Activated CD8-positive, alpha-beta memory T cell treated with anti-CD3 and anti-CD28 coated beads, Interleukin-2, amount 50 U/mL, for 48 hours (primary cell): ENCODE measurements around the gene BMP15.

ENCODE experiments used
- DNase-seq: peaks from one replicate; pipeline ENCODE4 v3.0.0-alpha.2; 2020

Gene BMP15

GRCh38 chrX:50910685-50911176 is at the start of gene BMP15:
Gene BMP15 (plus strand): TSS chrX:50910735. CDS start chrX:50910784, 49 bp downstream.
- no peak for DNase-seq

GRCh38 chrX:50863471-50863870 is 47.1 kb upstream of the BMP15 start:
- DNase-seq = no peak

GRCh38 chrX:50865311-50865710 is 45.2 kb upstream of the BMP15 start:
- no peak for DNase-seq

- no peak for DNase-seq
These were observed 38.5 kb upstream of the BMP15 start for GRCh38 chrX:50871922-50872453.

DNA sequence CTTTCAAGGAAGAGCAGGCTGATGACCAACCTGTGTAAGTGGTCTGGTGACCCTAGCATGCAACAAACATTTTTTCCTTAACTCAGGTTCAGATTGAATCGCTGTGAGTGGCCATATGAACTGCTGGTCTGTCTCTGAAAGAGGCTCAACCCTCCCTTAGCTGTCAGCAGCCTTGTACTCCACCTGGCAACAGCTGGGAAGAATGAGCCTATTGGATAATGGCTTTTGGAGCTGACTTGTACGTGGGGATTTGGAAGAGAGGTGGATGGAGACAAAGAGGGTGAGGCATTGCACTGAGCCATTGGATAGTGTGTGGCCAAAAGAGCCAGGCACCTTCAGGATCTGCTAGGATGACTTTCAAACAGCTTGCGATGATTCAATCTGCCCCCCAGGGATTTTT is 35.7 kb upstream of the BMP15 start:
- no peak for DNase-seq

- no peak for DNase-seq
These were observed 34.0 kb upstream of the BMP15 start for GRCh38 chrX:50876551-50876950.

DNA sequence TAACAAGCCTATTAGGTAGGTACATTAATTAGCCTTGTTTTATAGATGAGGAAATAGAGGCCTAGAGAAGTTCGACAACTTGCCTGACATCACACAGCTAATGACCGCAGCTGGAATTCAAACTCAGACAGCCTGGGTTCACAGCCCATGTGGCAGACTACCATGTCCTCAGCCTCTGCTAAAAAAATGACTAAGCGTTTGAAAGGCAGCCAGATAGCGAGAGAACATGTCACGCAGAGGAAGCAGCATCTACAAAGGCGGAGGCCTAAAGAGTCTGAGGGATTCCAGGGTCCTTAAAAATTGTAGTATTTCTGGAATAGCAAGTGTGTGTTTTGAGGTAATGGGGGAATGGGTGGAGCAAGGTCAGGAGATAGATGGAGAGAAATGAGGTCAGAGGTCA is 33.2 kb upstream of the BMP15 start:
- no peak for DNase-seq

GRCh38 chrX:50881028-50881427 is 29.5 kb upstream of the BMP15 start:
- DNase-seq = no peak

DNA sequence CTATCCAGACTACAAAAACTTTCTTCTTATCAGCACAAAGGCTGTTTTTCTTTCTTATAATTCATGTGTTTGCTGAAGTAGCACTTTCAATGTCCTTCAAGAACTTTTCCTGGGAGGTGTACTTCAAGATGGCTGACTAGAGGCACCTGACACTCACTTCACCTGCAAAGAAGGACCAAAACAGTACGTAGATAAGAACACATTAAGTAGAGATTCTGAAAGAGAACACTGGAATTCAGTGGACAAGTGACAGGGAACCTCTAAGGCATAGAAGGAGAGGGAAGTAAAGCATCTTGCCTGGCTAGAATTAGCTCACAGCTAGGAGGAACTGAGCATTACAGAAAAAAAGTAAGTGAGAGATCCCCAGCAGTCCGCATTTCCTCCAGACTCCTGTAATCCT is 21.7 kb upstream of the BMP15 start:
- no peak for DNase-seq

DNA sequence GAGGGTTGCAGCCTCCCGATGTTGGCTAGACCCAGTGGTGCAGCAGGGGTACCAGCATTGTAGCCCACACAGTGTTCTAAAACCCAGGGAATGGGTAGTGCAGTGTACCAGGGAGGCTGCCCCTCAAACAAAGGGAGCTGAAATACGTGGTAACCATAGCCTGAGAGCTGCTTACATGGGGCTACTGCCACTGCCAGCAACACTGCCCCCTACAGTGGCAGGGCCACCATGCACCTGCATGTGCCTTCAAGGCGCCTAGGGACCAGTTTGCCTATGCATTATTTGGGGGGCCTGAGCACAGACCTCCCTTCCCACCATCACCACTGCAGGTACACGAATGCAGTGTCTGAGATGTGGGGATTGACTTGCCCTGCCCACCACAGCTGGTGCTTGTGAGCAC is 21.0 kb upstream of the BMP15 start:
- no peak for DNase-seq

- no peak for DNase-seq
These were observed 17.5 kb upstream of the BMP15 start for GRCh38 chrX:50893047-50893446.

DNA sequence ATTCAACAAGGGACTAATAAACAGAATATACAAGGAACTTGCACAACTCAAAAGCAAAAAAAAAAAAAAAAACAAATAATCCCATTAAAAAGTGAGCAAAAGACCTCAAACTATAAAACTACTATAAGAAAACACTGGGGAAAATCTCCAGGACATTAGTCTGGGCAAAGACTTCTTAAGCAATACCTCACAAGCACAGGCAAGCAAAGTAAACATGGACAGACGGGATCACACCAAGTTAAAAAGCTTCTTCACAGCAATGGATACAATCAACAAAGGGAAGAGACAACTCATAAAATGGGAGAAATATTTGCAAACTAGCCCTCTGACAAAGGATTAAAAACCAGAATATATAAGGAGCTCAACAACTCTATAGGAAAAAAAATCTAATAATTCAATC is 17.1 kb upstream of the BMP15 start:
- no peak for DNase-seq

DNA sequence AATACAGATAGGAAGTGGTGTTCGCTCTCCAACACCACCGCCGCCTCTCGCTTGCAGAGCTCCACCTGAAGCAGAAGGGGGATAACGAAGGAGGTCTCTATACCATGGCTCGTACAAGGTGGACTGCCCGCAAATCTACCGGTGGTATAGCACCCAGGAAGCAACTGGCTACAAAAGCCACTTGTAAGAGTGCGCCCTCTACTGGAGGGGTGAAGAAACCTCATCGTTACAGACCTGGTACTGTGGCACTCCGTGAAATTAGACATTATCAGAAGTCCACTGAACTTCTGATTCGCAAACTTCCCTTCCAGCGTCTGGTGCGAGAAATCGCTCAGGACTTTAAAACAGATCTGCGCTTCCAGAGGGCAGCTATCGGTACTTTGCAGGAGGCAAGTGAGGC is 5.2 kb upstream of the BMP15 start:
- no peak for DNase-seq

DNA sequence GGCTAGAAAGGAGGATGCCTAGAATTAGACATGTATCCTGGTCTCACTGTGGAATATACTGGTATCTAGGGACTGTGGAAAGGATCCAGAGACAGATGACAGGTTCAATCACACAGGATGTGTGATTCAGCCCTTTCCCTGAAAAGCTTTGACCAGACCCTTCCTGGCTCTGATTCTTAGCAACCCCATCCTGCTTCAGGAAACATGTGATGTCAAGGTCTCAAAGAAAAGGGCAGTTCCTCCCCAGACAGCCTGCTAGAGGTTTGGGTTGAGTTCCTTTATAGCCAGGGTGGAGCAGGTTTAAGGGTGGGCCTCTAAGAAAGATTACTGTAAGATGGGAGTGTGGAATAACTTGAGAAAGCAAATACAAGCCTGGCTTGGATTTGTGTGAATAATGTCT is 3.0 kb downstream of the BMP15 start:
- no peak for DNase-seq

- no peak for DNase-seq
These were observed 9.6 kb downstream of the BMP15 start for GRCh38 chrX:50920132-50920531.

GRCh38 chrX:50927127-50927526 is 16.6 kb downstream of the BMP15 start:
- no peak for DNase-seq

- peak; percentile 40 for DNase-seq
These were observed 31.1 kb downstream of the BMP15 start for GRCh38 chrX:50941638-50942037.

DNA sequence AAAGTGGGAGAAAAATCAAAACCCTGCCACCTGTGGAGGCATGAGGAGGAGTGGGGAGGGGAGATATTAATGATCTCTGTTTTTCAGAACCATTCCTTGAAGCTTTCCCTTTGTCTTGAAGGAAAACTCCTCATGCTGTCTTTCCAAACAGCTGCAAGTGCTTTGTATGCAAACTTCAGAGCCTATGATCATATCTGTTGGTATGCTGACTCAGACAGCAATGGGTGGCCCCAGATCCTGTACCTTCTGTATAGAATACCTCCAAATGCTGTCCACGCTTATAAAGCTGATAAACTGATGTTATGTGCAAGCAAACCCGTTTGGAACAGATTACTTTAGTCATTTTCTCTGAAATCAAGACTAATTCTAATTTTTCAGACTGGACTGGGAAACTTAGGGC is 31.9 kb downstream of the BMP15 start:
- DNase-seq = no peak

GRCh38 chrX:50952406-50952805 is 41.9 kb downstream of the BMP15 start:
- DNase-seq = no peak

- no peak for DNase-seq
These were observed 43.3 kb downstream of the BMP15 start for GRCh38 chrX:50953832-50954231.

DNA sequence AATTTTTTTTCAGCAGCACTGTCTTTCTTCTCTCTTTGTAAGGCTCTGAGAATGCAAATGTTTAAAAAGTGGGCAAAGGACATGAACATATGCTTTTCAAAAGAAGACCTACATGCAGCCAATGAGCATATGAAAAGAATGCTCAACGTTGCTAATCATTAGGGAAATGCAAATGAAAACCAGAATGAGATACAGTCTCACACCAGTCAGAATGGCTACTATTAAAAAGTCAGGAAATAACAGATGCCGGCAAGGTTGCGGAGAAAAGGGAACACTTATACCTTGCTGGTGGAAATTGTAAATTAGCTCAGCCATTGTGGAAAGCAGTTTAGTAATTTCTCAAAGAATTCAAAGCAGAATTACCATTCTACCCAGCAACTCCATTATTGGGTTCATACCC is 51.6 kb downstream of the BMP15 start:
- no peak for DNase-seq

GRCh38 chrX:50963842-50964241 is 53.3 kb downstream of the BMP15 start:
- no peak for DNase-seq
